Measurements from ENCODE around the gene RHBDL3. TPM values are rescaled to one million over a fixed set of nuclear protein-coding genes. Genes with fewer than 3 reads are reported as not detected.

RHBDL3 gene
- polyA plus RNA-seq, 1 experiment: 0.06 TPM

GRCh38 chr17:32283745-32284201 is 18.1 kb downstream of the RHBDL3 start:
- no peak overlapping the region for H3K4me3 ChIP-seq (ENCODE audit: low read depth, low read length)
- no peaks in the 10 kb centered on the region; the same call in 1 of the 2 replicates for H3K9me3 ChIP-seq (ENCODE audit: control insufficient read depth, insufficient read depth, low read length)
- H3K27ac ChIP-seq (ENCODE audit: low read depth, low read length): no peak overlapping the region
- CTCF ChIA-PET: no interaction called here
- no peak for DNase-seq (ENCODE audit: low read depth, low spot score)
- POLR2A ChIA-PET: no interaction called here
- no peak for TF ChIP-seq CTCF (IDR thresholded peaks at IDR 0.05; ENCODE audit: low read depth, low read length)
- H3K27me3 ChIP-seq (ENCODE audit: control insufficient read depth, insufficient read depth, low read length): peaks cover 23% of the 10 kb centered on the region

GRCh38 chr17:32285306-32285705 is 19.7 kb downstream of the RHBDL3 start:
- Histone ChIP-seq H3K27me3 (ENCODE audit: control insufficient read depth, insufficient read depth, low read length) (peaks cover 25% of the 10 kb centered on the region), H3K9me3 (ENCODE audit: control insufficient read depth, insufficient read depth, low read length) (no peaks in the 10 kb centered on the region), H3K4me3 (ENCODE audit: low read depth, low read length) (no peak overlapping the region), H3K27ac (ENCODE audit: low read depth, low read length) (no peak overlapping the region)
- POLR2A ChIA-PET: no interaction called here
- DNase-seq (ENCODE audit: low read depth, low spot score): no peak
- CTCF ChIA-PET: interaction anchor here (0.6 kb wide), 1 partner anchor 57 kb away, joined by 4 read pairs; the partner anchor contains the start of gene C17orf75
- no peak for TF ChIP-seq CTCF (IDR thresholded peaks at IDR 0.05; ENCODE audit: low read depth, low read length)

- Histone ChIP-seq H3K27me3 (ENCODE audit: control insufficient read depth, insufficient read depth, low read length) (peaks cover 24% of the 10 kb centered on the region), H3K4me3 (ENCODE audit: low read depth, low read length) (no peak overlapping the region), H3K27ac (ENCODE audit: low read depth, low read length) (no peak overlapping the region), H3K9me3 (ENCODE audit: control insufficient read depth, insufficient read depth, low read length) (no peaks in the 10 kb centered on the region)
- no peak for DNase-seq (ENCODE audit: low read depth, low spot score)
- no peak for TF ChIP-seq CTCF (IDR thresholded peaks at IDR 0.05; ENCODE audit: low read depth, low read length)
- ChIA-PET POLR2A (no interaction called here), CTCF (no interaction called here)
These were observed 20.3 kb downstream of the RHBDL3 start for GRCh38 chr17:32285746-32286517.

- CTCF ChIA-PET: no interaction called here
- Histone ChIP-seq H3K27ac (ENCODE audit: low read depth, low read length) (no peak overlapping the region), H3K9me3 (ENCODE audit: control insufficient read depth, insufficient read depth, low read length) (no peaks in the 10 kb centered on the region), H3K4me3 (ENCODE audit: low read depth, low read length) (no peak overlapping the region), H3K27me3 (ENCODE audit: control insufficient read depth, insufficient read depth, low read length) (peaks cover 24% of the 10 kb centered on the region)
- POLR2A ChIA-PET: no interaction called here
- TF ChIP-seq CTCF (IDR thresholded peaks at IDR 0.05; ENCODE audit: low read depth, low read length): no peak
- no peak for DNase-seq (ENCODE audit: low read depth, low spot score)
These were observed 20.9 kb downstream of the RHBDL3 start for GRCh38 chr17:32286518-32286900.

GRCh38 chr17:32287804-32288511 is 22.3 kb downstream of the RHBDL3 start:
- POLR2A ChIA-PET: no interaction called here
- no peak for DNase-seq (ENCODE audit: low read depth, low spot score)
- Histone ChIP-seq H3K27me3 (ENCODE audit: control insufficient read depth, insufficient read depth, low read length) (peaks cover 21% of the 10 kb centered on the region), H3K9me3 (ENCODE audit: control insufficient read depth, insufficient read depth, low read length) (no peaks in the 10 kb centered on the region), H3K27ac (ENCODE audit: low read depth, low read length) (no peak overlapping the region), H3K4me3 (ENCODE audit: low read depth, low read length) (no peak overlapping the region)
- CTCF ChIA-PET: no interaction called here
- no peak for TF ChIP-seq CTCF (IDR thresholded peaks at IDR 0.05; ENCODE audit: low read depth, low read length)
